Loucy (cell line): ENCODE measurements around the gene INSC.

ENCODE experiments used
- EZH2phosphoT487 ChIP-seq: fragments of 200-600 bp; IDR thresholded peaks from 2 replicates; pipeline ENCODE4 v1.6.1; 2018; ENCODE audit warnings: antibody characterized with exemption, mild to moderate bottlenecking, moderate library complexity, borderline replicate concordance
- TF ChIP-seq, protein P1 (sequence below): fragments of 200-600 bp; sonication (generic); conservative IDR thresholded peaks from 2 replicates; pipeline ENCODE4 v1.5.1; 2014; ENCODE audit warnings: mild to moderate bottlenecking, antibody characterized with exemption, low read length

DNA sequence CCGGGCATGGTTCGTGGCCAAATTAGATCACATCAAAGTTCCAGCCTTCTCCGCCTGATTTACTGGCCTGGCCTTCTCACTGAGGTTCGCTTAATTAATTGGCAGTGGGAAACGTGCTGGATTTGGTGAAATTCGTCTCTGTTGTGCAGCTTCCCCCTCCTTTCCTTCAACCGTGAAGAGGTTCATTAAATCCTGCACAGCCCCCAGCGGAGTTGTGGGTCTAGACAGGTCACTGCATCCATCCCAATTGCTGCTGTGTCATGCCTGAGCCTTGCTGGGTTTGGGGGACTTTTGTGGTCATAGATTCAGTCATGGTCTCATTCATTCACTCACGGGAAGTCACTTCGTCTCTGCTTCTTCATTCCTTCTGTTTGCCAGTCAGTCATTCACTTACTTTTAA, 90.0 kb downstream of the INSC start:
- TF ChIP-seq, protein P1, sequence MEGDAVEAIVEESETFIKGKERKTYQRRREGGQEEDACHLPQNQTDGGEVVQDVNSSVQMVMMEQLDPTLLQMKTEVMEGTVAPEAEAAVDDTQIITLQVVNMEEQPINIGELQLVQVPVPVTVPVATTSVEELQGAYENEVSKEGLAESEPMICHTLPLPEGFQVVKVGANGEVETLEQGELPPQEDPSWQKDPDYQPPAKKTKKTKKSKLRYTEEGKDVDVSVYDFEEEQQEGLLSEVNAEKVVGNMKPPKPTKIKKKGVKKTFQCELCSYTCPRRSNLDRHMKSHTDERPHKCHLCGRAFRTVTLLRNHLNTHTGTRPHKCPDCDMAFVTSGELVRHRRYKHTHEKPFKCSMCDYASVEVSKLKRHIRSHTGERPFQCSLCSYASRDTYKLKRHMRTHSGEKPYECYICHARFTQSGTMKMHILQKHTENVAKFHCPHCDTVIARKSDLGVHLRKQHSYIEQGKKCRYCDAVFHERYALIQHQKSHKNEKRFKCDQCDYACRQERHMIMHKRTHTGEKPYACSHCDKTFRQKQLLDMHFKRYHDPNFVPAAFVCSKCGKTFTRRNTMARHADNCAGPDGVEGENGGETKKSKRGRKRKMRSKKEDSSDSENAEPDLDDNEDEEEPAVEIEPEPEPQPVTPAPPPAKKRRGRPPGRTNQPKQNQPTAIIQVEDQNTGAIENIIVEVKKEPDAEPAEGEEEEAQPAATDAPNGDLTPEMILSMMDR = no peak
- no peak for TF ChIP-seq EZH2phosphoT487
